KMS-11 (cell line): Measurements from ENCODE around the gene RABAC1.

Experiments used
- H2AFZ ChIP-seq: fragments of 200-600 bp; sonication (generic); 2 replicates; pipeline ENCODE4 v1.6.1; 2016; ENCODE audit warnings: antibody characterized with exemption, mixed run types, low read depth
- H3K27ac ChIP-seq: fragments of 200-600 bp; sonication (generic); 2 replicates; pipeline ENCODE4 v1.6.1; 2016; ENCODE audit warnings: mild to moderate bottlenecking, mixed run types
- H3K27me3 ChIP-seq: fragments of 200-600 bp; sonication (generic); 2 replicates; pipeline ENCODE4 v1.6.1; 2017; ENCODE audit warnings: mild to moderate bottlenecking, low read depth, mixed run types, moderate library complexity; ENCODE audit not compliant: insufficient read depth
- H3K36me3 ChIP-seq: fragments of 200-600 bp; sonication (generic); 2 replicates; pipeline ENCODE4 v1.6.1; 2017; ENCODE audit warnings: mild to moderate bottlenecking, mixed run types; ENCODE audit not compliant: insufficient read depth
- H3K4me1 ChIP-seq: fragments of 200-600 bp; sonication (generic); 2 replicates; pipeline ENCODE4 v1.6.1; 2016; ENCODE audit warnings: mild to moderate bottlenecking, low read depth, mixed run types; ENCODE audit not compliant: poor library complexity, severe bottlenecking
- H3K4me2 ChIP-seq: fragments of 200-600 bp; sonication (generic); 2 replicates; pipeline ENCODE4 v1.7.0; 2016; ENCODE audit warnings: mild to moderate bottlenecking, mixed run types
- H3K4me3 ChIP-seq: fragments of 200-600 bp; sonication (generic); IDR thresholded peaks from 2 replicates; pipeline ENCODE4 v1.6.1; 2017; ENCODE audit warnings: low read depth, low read length, mixed read lengths; ENCODE audit not compliant: insufficient read depth
- H3K79me2 ChIP-seq: fragments of 200-600 bp; sonication (generic); 2 replicates; pipeline ENCODE4 v1.6.1; 2016; ENCODE audit warnings: low read depth, mixed run types; ENCODE audit not compliant: insufficient read depth
- H3K9ac ChIP-seq: fragments of 200-600 bp; sonication (generic); 2 replicates; pipeline ENCODE4 v1.6.1; 2016; ENCODE audit warnings: mild to moderate bottlenecking, mixed run types
- H4K20me1 ChIP-seq: fragments of 200-600 bp; sonication (generic); 2 replicates; pipeline ENCODE4 v1.6.1; 2016; ENCODE audit warnings: mild to moderate bottlenecking, mixed run types; ENCODE audit not compliant: insufficient read depth
- CTCF ChIP-seq: fragments of 200-600 bp; sonication (generic); conservative IDR thresholded peaks from 2 replicates; pipeline ENCODE4 v1.6.1; 2017; ENCODE audit warnings: low read depth, mild to moderate bottlenecking, antibody characterized with exemption, low read length, moderate library complexity, mixed read lengths

Gene RABAC1

GRCh38 chr19:41936961-41937360 lies 22.2 kb downstream of the RABAC1 start:
- Histone ChIP-seq H2AFZ (no peak overlapping the region), H4K20me1 (no peaks in the 10 kb centered on the region), H3K4me2 (no peak overlapping the region), H3K27ac (no peak overlapping the region), H3K4me3 (no peak overlapping the region), H3K36me3 (no peaks in the 10 kb centered on the region), H3K27me3 (peaks cover 59% of the 10 kb centered on the region), H3K79me2 (no peaks in the 10 kb centered on the region), H3K4me1 (peaks cover 6% of the 10 kb centered on the region), H3K9ac (no peak overlapping the region)
- no peak for TF ChIP-seq CTCF

DNA sequence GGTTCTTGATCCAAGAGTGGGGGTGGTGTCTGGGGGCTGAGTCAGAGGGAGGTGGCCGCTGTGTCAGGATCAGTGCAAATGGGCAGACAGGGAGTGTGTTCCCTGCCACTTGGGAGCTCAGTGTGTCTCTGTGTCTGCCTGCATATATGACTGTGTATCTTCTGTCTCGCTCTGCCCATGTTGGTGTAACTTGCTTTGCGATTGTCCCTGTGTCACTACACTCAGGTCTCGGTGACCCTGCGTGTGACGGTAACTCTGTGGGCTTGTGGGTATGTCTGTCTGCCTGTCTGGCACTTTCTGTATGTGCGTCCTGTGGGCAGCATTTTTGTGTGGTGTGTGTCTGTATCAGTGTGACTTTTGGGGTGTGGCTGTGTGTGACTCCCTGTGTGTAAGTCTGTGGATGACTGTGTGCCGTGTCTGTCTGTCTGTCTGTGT lies 22.7 kb downstream of the RABAC1 start:
- Histone ChIP-seq H3K9ac (no peak overlapping the region), H3K4me3 (no peak overlapping the region), H2AFZ (no peak overlapping the region), H3K27me3 (peaks cover 64% of the 10 kb centered on the region), H3K27ac (no peak overlapping the region), H3K4me1 (peaks cover 6% of the 10 kb centered on the region), H3K4me2 (no peak overlapping the region), H3K79me2 (no peaks in the 10 kb centered on the region), H4K20me1 (no peaks in the 10 kb centered on the region), H3K36me3 (no peaks in the 10 kb centered on the region)
- TF ChIP-seq CTCF: no peak

- H3K27ac ChIP-seq: no peak overlapping the region
- H3K36me3 ChIP-seq: no peaks in the 10 kb centered on the region
- H4K20me1 ChIP-seq: no peaks in the 10 kb centered on the region
- H3K79me2 ChIP-seq: no peaks in the 10 kb centered on the region
- H3K4me3 ChIP-seq: no peak overlapping the region
- TF ChIP-seq CTCF: no peak
- no peak overlapping the region for H3K4me2 ChIP-seq
- H3K27me3 ChIP-seq: peaks cover 70% of the 10 kb centered on the region
- peaks cover 6% of the 10 kb centered on the region for H3K4me1 ChIP-seq
- no peak overlapping the region for H3K9ac ChIP-seq
- no peak overlapping the region for H2AFZ ChIP-seq
Observed at GRCh38 chr19:41935760-41936415, 23.2 kb downstream of the RABAC1 start.

DNA sequence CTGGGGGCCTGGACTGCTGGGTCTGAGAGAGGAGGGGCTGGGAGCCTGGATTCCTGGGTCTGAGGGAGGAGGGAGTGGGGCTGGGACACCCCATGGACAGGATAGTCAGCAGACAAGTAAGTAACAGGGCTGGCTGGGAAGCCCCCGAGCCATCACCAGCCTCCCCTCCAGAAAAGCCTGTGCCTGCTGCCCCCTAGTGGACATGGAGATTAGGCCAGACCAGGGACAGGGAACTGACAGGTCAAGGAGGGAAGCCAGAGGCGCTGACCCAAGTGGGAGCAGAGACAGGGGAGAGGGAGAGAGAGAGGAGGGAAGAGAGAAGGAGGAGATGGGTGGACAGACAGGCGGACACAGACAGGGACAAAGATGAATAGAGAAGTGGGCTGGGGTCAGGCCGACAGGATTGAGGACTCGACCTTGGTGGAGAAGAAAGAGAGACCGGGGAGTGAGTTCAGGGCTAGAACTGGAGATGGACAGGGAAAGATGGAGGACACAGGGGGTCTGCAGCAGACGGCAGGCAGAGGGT lies 24.2 kb downstream of the RABAC1 start:
- peak; percentile 98 for TF ChIP-seq CTCF
- Histone ChIP-seq H4K20me1 (no peaks in the 10 kb centered on the region), H3K9ac (no peak overlapping the region), H3K4me3 (no peak overlapping the region), H2AFZ (no peak overlapping the region), H3K4me2 (no peak overlapping the region), H3K36me3 (no peaks in the 10 kb centered on the region), H3K4me1 (peaks cover 6% of the 10 kb centered on the region), H3K27ac (no peak overlapping the region), H3K79me2 (no peaks in the 10 kb centered on the region), H3K27me3 (peaks cover 76% of the 10 kb centered on the region)
